WTC11 (cell line): ENCODE data around the gene GRAMD2A. TPM values are rescaled to one million over a fixed set of nuclear protein-coding genes. Genes with fewer than 3 reads are reported as not detected.

Experiments used
- CREM ChIP-seq: sonication (generic); formaldehyde crosslinking; IDR thresholded peaks from 2 replicates; pipeline ENCODE4 v1.8.1; 2022; ENCODE audit warnings: mild to moderate bottlenecking, missing genetic modification reagents, moderate library complexity
- FOXK1 ChIP-seq: sonication (generic); formaldehyde crosslinking; IDR thresholded peaks from 2 replicates; pipeline ENCODE4 v1.8.0; 2022; ENCODE audit warnings: mild to moderate bottlenecking, moderate library complexity, missing genetic modification reagents
- FOXP1 ChIP-seq: sonication (generic); formaldehyde crosslinking; IDR thresholded peaks from 2 replicates; pipeline ENCODE4 v1.8.0; 2022; ENCODE audit warnings: missing genetic modification reagents, mild to moderate bottlenecking, moderate library complexity, borderline replicate concordance
- JUN ChIP-seq: sonication (generic); formaldehyde crosslinking; IDR thresholded peaks from 2 replicates; pipeline ENCODE4 v1.8.0; 2023; ENCODE audit warnings: mild to moderate bottlenecking, missing genetic modification reagents
- MXD4 ChIP-seq: fragments of 250-450 bp; sonication (Bioruptor Pico); IDR thresholded peaks from 2 replicates; pipeline ENCODE4 v1.8.0; 2021; ENCODE audit warnings: mild to moderate bottlenecking, moderate library complexity, borderline replicate concordance
- NR2C2 ChIP-seq: sonication (generic); formaldehyde crosslinking; IDR thresholded peaks from 2 replicates; pipeline ENCODE4 v1.8.0; 2022; ENCODE audit warnings: mild to moderate bottlenecking, missing genetic modification reagents
- OVOL2 ChIP-seq: fragments of 250-450 bp; sonication (Bioruptor Pico); IDR thresholded peaks from 2 replicates; pipeline ENCODE4 v1.9.0; 2021; ENCODE audit warnings: mild to moderate bottlenecking, borderline replicate concordance
- RELA ChIP-seq: sonication (generic); formaldehyde crosslinking; IDR thresholded peaks from 2 replicates; pipeline ENCODE4 v1.8.1; 2022; ENCODE audit warnings: missing genetic modification reagents, mild to moderate bottlenecking, borderline replicate concordance
- RORB ChIP-seq: fragments of 250-450 bp; sonication (Bioruptor Pico); IDR thresholded peaks from 2 replicates; pipeline ENCODE4 v1.9.0; 2021; ENCODE audit warnings: mild to moderate bottlenecking
- SOX15 ChIP-seq: fragments of 250-450 bp; sonication (Bioruptor Pico); IDR thresholded peaks from 2 replicates; pipeline ENCODE4 v1.9.0; 2021; ENCODE audit warnings: mild to moderate bottlenecking
- ZNF121 ChIP-seq: sonication (generic); formaldehyde crosslinking; IDR thresholded peaks from 2 replicates; pipeline ENCODE4 v1.8.0; 2023; ENCODE audit warnings: missing genetic modification reagents
- ZNF138 ChIP-seq: sonication (generic); formaldehyde crosslinking; conservative IDR thresholded peaks from 2 replicates; pipeline ENCODE4 v1.8.1; 2022; ENCODE audit warnings: mild to moderate bottlenecking, moderate library complexity, missing genetic modification reagents
- ZNF263 ChIP-seq: sonication (generic); formaldehyde crosslinking; IDR thresholded peaks from 2 replicates; pipeline ENCODE4 v1.8.1; 2022; ENCODE audit warnings: low read depth, mild to moderate bottlenecking, moderate library complexity, missing genetic modification reagents
- ZNF396 ChIP-seq: fragments of 250-450 bp; sonication (Bioruptor Pico); IDR thresholded peaks from 2 replicates; pipeline ENCODE4 v1.8.0; 2021; ENCODE audit warnings: mild to moderate bottlenecking, moderate library complexity, borderline replicate concordance
- total RNA-seq: library from RNA; stranded (reverse); gene quantifications from 3 replicates; pipeline ENCODE4 v1.2.3, GENCODE V29; 2021
- TF ChIP-seq, protein P1 (sequence below): sonication (generic); formaldehyde crosslinking; IDR thresholded peaks from 2 replicates; pipeline ENCODE4 v1.8.0; 2022; ENCODE audit warnings: mild to moderate bottlenecking, missing genetic modification reagents
- TF ChIP-seq, protein P2 (sequence below): sonication (generic); formaldehyde crosslinking; IDR thresholded peaks from 2 replicates; pipeline ENCODE4 v1.8.0; 2023; ENCODE audit warnings: mild to moderate bottlenecking, missing genetic modification reagents
- TF ChIP-seq, protein P3 (sequence below): fragments of 250-450 bp; sonication (Bioruptor Pico); IDR thresholded peaks from 2 replicates; pipeline ENCODE4 v2.1.2; 2022; ENCODE audit warnings: mild to moderate bottlenecking, moderate library complexity
- TF ChIP-seq, protein P4 (sequence below): sonication (generic); formaldehyde crosslinking; IDR thresholded peaks from 2 replicates; pipeline ENCODE4 v1.8.1; 2023; ENCODE audit warnings: mild to moderate bottlenecking, missing genetic modification reagents, borderline replicate concordance
- TF ChIP-seq, protein P5 (sequence below): fragments of 200-600 bp; IDR thresholded peaks from 2 replicates; pipeline ENCODE4 v1.8.0; 2022; ENCODE audit warnings: antibody characterized with exemption
- TF ChIP-seq, protein P6 (sequence below): sonication (generic); formaldehyde crosslinking; conservative IDR thresholded peaks from 2 replicates; pipeline ENCODE4 v1.8.1; 2022; ENCODE audit warnings: mild to moderate bottlenecking, missing genetic modification reagents
- TF ChIP-seq, protein P7 (sequence below): fragments of 250-450 bp; sonication (Bioruptor Pico); IDR thresholded peaks from 2 replicates; pipeline ENCODE4 v1.8.0; 2021; ENCODE audit warnings: mild to moderate bottlenecking
- TF ChIP-seq, protein P8 (sequence below): sonication (generic); formaldehyde crosslinking; IDR thresholded peaks from 2 replicates; pipeline ENCODE4 v1.8.1; 2022; ENCODE audit warnings: low read depth, mild to moderate bottlenecking, moderate library complexity, missing genetic modification reagents, borderline replicate concordance
- TF ChIP-seq, protein P9 (sequence below): sonication (generic); formaldehyde crosslinking; IDR thresholded peaks from 2 replicates; pipeline ENCODE4 v1.8.1; 2023; ENCODE audit warnings: mild to moderate bottlenecking, missing genetic modification reagents, moderate library complexity

The GRAMD2A gene
- total RNA-seq, 1 experiment from 2014 or later: 1.9 TPM

DNA sequence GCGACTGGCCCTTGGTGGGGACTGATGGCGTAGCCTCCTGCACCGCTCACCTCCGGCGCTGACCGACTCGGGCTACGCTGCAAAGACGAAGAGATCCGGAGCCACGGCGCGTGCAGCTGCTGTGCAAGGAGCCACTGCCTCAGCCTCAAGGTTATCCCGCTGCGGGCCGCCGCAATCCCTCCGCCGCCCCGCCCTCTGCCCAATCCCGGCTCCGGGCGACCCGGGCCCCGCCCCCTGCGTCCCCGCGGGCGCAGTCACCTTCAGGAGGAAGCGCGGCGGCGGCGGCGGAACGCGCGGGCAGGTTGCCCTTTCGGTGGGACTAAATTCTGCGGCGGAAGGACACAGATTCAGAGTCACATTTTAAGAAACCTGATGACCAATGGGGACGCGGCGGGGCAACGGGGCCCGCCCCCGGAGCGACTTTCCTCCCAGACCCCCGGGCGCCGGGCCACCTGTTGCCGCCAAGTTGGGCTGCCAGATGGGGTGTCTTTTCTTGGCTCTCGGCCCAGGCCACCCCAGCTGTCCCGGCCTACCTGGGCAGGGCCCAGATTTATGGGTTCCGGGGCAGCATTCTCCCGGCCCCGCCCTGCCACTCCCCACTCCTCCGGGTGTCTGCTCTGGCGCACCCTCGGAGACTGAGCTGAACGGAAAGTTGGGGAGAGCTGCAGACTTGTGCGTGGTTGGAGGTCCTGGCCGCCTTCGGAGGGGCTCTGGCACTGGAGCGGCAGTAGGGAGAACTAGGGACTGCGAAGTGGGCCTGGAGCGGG, 33.7 kb upstream of the GRAMD2A start, which contains the start of gene PKM (continued):
- TF ChIP-seq FOXK1: peak; percentile 85
- TF ChIP-seq MXD4 (CRISPR knock-in tag): no peak
- TF ChIP-seq RELA: 0 out of 2 replicates have a peak, but pooled peaks have one; percentile 59
- no peak for TF ChIP-seq NR2C2
- TF ChIP-seq, protein P1, sequence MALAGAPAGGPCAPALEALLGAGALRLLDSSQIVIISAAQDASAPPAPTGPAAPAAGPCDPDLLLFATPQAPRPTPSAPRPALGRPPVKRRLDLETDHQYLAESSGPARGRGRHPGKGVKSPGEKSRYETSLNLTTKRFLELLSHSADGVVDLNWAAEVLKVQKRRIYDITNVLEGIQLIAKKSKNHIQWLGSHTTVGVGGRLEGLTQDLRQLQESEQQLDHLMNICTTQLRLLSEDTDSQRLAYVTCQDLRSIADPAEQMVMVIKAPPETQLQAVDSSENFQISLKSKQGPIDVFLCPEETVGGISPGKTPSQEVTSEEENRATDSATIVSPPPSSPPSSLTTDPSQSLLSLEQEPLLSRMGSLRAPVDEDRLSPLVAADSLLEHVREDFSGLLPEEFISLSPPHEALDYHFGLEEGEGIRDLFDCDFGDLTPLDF (CRISPR knock-in tag): peak; percentile 17; the same call in 1 of the 2 replicates
- no peak for TF ChIP-seq ZNF138
- TF ChIP-seq, protein P2, sequence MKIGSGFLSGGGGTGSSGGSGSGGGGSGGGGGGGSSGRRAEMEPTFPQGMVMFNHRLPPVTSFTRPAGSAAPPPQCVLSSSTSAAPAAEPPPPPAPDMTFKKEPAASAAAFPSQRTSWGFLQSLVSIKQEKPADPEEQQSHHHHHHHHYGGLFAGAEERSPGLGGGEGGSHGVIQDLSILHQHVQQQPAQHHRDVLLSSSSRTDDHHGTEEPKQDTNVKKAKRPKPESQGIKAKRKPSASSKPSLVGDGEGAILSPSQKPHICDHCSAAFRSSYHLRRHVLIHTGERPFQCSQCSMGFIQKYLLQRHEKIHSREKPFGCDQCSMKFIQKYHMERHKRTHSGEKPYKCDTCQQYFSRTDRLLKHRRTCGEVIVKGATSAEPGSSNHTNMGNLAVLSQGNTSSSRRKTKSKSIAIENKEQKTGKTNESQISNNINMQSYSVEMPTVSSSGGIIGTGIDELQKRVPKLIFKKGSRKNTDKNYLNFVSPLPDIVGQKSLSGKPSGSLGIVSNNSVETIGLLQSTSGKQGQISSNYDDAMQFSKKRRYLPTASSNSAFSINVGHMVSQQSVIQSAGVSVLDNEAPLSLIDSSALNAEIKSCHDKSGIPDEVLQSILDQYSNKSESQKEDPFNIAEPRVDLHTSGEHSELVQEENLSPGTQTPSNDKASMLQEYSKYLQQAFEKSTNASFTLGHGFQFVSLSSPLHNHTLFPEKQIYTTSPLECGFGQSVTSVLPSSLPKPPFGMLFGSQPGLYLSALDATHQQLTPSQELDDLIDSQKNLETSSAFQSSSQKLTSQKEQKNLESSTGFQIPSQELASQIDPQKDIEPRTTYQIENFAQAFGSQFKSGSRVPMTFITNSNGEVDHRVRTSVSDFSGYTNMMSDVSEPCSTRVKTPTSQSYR (CRISPR knock-in tag): no peak
- no peak for TF ChIP-seq SOX15 (CRISPR knock-in tag)
- TF ChIP-seq OVOL2 (CRISPR knock-in tag): no peak
- TF ChIP-seq RORB (CRISPR knock-in tag): no peak
- TF ChIP-seq, protein P3, sequence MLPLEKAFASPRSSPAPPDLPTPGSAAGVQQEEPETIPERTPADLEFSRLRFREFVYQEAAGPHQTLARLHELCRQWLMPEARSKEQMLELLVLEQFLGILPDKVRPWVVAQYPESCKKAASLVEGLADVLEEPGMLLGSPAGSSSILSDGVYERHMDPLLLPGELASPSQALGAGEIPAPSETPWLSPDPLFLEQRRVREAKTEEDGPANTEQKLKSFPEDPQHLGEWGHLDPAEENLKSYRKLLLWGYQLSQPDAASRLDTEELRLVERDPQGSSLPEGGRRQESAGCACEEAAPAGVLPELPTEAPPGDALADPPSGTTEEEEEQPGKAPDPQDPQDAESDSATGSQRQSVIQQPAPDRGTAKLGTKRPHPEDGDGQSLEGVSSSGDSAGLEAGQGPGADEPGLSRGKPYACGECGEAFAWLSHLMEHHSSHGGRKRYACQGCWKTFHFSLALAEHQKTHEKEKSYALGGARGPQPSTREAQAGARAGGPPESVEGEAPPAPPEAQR (CRISPR knock-in tag): no peak
- TF ChIP-seq ZNF396 (CRISPR knock-in tag): no peak
- TF ChIP-seq, protein P4, sequence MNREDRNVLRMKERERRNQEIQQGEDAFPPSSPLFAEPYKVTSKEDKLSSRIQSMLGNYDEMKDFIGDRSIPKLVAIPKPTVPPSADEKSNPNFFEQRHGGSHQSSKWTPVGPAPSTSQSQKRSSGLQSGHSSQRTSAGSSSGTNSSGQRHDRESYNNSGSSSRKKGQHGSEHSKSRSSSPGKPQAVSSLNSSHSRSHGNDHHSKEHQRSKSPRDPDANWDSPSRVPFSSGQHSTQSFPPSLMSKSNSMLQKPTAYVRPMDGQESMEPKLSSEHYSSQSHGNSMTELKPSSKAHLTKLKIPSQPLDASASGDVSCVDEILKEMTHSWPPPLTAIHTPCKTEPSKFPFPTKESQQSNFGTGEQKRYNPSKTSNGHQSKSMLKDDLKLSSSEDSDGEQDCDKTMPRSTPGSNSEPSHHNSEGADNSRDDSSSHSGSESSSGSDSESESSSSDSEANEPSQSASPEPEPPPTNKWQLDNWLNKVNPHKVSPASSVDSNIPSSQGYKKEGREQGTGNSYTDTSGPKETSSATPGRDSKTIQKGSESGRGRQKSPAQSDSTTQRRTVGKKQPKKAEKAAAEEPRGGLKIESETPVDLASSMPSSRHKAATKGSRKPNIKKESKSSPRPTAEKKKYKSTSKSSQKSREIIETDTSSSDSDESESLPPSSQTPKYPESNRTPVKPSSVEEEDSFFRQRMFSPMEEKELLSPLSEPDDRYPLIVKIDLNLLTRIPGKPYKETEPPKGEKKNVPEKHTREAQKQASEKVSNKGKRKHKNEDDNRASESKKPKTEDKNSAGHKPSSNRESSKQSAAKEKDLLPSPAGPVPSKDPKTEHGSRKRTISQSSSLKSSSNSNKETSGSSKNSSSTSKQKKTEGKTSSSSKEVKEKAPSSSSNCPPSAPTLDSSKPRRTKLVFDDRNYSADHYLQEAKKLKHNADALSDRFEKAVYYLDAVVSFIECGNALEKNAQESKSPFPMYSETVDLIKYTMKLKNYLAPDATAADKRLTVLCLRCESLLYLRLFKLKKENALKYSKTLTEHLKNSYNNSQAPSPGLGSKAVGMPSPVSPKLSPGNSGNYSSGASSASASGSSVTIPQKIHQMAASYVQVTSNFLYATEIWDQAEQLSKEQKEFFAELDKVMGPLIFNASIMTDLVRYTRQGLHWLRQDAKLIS (CRISPR knock-in tag): no peak
- TF ChIP-seq, protein P5, sequence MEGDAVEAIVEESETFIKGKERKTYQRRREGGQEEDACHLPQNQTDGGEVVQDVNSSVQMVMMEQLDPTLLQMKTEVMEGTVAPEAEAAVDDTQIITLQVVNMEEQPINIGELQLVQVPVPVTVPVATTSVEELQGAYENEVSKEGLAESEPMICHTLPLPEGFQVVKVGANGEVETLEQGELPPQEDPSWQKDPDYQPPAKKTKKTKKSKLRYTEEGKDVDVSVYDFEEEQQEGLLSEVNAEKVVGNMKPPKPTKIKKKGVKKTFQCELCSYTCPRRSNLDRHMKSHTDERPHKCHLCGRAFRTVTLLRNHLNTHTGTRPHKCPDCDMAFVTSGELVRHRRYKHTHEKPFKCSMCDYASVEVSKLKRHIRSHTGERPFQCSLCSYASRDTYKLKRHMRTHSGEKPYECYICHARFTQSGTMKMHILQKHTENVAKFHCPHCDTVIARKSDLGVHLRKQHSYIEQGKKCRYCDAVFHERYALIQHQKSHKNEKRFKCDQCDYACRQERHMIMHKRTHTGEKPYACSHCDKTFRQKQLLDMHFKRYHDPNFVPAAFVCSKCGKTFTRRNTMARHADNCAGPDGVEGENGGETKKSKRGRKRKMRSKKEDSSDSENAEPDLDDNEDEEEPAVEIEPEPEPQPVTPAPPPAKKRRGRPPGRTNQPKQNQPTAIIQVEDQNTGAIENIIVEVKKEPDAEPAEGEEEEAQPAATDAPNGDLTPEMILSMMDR: no peak
- peak; percentile 87; the same call in 1 of the 2 replicates for TF ChIP-seq FOXP1 (CRISPR knock-in tag)
- 0 out of 2 replicates have a peak, but pooled peaks have one; percentile 66 for TF ChIP-seq JUN (CRISPR knock-in tag)
- TF ChIP-seq, protein P6, sequence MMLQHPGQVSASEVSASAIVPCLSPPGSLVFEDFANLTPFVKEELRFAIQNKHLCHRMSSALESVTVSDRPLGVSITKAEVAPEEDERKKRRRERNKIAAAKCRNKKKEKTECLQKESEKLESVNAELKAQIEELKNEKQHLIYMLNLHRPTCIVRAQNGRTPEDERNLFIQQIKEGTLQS: no peak
- TF ChIP-seq, protein P7, sequence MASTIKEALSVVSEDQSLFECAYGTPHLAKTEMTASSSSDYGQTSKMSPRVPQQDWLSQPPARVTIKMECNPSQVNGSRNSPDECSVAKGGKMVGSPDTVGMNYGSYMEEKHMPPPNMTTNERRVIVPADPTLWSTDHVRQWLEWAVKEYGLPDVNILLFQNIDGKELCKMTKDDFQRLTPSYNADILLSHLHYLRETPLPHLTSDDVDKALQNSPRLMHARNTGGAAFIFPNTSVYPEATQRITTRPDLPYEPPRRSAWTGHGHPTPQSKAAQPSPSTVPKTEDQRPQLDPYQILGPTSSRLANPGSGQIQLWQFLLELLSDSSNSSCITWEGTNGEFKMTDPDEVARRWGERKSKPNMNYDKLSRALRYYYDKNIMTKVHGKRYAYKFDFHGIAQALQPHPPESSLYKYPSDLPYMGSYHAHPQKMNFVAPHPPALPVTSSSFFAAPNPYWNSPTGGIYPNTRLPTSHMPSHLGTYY (CRISPR knock-in tag): no peak
- no peak for TF ChIP-seq ZNF263 (CRISPR knock-in tag)
- TF ChIP-seq, protein P8, sequence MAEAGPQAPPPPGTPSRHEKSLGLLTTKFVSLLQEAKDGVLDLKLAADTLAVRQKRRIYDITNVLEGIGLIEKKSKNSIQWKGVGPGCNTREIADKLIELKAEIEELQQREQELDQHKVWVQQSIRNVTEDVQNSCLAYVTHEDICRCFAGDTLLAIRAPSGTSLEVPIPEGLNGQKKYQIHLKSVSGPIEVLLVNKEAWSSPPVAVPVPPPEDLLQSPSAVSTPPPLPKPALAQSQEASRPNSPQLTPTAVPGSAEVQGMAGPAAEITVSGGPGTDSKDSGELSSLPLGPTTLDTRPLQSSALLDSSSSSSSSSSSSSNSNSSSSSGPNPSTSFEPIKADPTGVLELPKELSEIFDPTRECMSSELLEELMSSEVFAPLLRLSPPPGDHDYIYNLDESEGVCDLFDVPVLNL (CRISPR knock-in tag): no peak
- peak; percentile 91 for TF ChIP-seq CREM (CRISPR knock-in tag)
- TF ChIP-seq, protein P9, sequence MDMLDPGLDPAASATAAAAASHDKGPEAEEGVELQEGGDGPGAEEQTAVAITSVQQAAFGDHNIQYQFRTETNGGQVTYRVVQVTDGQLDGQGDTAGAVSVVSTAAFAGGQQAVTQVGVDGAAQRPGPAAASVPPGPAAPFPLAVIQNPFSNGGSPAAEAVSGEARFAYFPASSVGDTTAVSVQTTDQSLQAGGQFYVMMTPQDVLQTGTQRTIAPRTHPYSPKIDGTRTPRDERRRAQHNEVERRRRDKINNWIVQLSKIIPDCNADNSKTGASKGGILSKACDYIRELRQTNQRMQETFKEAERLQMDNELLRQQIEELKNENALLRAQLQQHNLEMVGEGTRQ: no peak; the same call in 1 of the 2 replicates
- no peak for TF ChIP-seq ZNF121
